Pancreas (tissue), 10 donors: Measurements from ENCODE around the gene DLD. TPM values are rescaled to one million over a fixed set of nuclear protein-coding genes. Genes with fewer than 3 reads are reported as not detected.
"Not testable (repeated sequence)": the region's sequence is repeated elsewhere in the genome, so short reads cannot be mapped to it uniquely, and the experiment has no call there.

ENCODE experiments used
- ATAC-seq, 4 donors: fragments of 200-7000 bp; cut with Tn5 transposase; one replicate each; pipeline versions ENCODE4 v1.8.0 to v1.9.1; 2020; ENCODE audit warnings: mild to moderate bottlenecking in 4 of 4, moderate library complexity in 4 of 4
- DNase-seq, 6 donors: peaks; one replicate each; pipeline ENCODE4 v3.0.0-alpha.2; 2020
- FAIRE-seq: peaks from 2 replicates; lab custom pipeline; 2012; peaks lifted over from hg19 to GRCh38; lab: Jason Lieb, UNC
- H3K27ac ChIP-seq, 4 donors: fragments of 200-600 bp; sonication (generic); 1 replicate in 3 of 4; 2 replicates in 1 of 4; pipeline versions ENCODE4 v1.5.0 to v1.8.0; 2020
- H3K27me3 ChIP-seq, 4 donors: fragments of 200-600 bp; one replicate each; pipeline ENCODE4 v1.8.0; 2021
- H3K36me3 ChIP-seq, 3 donors: fragments of 200-600 bp; sonication (generic) in 1 of 3; one replicate each; pipeline versions ENCODE4 v1.5.0 to v1.8.0; 2020 to 2021
- H3K4me1 ChIP-seq, 3 donors: fragments of 200-600 bp; one replicate each; pipeline ENCODE4 v1.8.0; 2021
- H3K4me3 ChIP-seq, 4 donors: fragments of 200-600 bp; sonication (generic) in 2 of 4; one replicate each; pipeline versions ENCODE4 v1.5.0 to v1.8.0; 2020 to 2021
- H3K9me3 ChIP-seq, 4 donors: fragments of 200-600 bp; one replicate each; pipeline ENCODE4 v1.8.0; 2021
- CTCF ChIP-seq, 4 donors: fragments of 200-600 bp; sonication (generic) in 3 of 4; IDR thresholded peaks; one replicate each; pipeline versions ENCODE4 v1.5.0 to v1.8.0; 2021; ENCODE audit warnings: antibody characterized with exemption in 4 of 4
- WGBS, 2 donors: extraction: QIAGEN DNeasy Blood & Tissue Kit; methylation state at CpG; one replicate each; pipeline ENCODE4 v1.1.7; 2013; 5-methylcytosine and 5-hydroxymethylcytosine counted together
- intact Hi-C, 3 donors: fragments of 100-400 bp; cut with DNase I; formaldehyde crosslinking; loops; one replicate each; pipeline versions ENCODE4 v1.11.1 to v1.14.2; 2022
- polyA plus RNA-seq, 2 donors: library from polyadenylated mRNA; stranded (reverse); fragments of 200-250 nt; gene quantifications; one replicate each; pipeline ENCODE4 v1.2.3, GENCODE V29; 2013
- total RNA-seq, 6 donors: library from RNA; stranded (reverse); fragmentation: NEBNext Ultra II Directional in 4 of 6; extraction: Animal tissue kit (Norgen Biotek cat#: 25700) in 4 of 6; gene quantifications; one replicate each; pipeline versions ENCODE4 v1.2.1 to v1.2.4, GENCODE V29; 2021 to 2023
- donor health status: healthy with polysubstance abuse.
- donor health status: DM: no; HTN: no; CAD: no; lungs with moderate emphysema.
- donor health status: DM: no; HTN: no; CAD: no.
- donor health status: control.
- donor health status: control.
- donor health status: Bipolar disorder and iron deficiency.
- donor health status: DM: yes; HTN: yes; CAD: no.
- donor health status: DM: no; HTN: no; CAD: no.
- donor health status: DM: no; HTN: no; CAD: no.
- donor health status: DM: yes; HTN: yes; CAD: no.

The DLD gene
- total and polyA plus RNA-seq, 8 donors, result 8.2 to 43.0 (median 34.1) TPM

- H3K27ac ChIP-seq, result peak overlapping the region; percentile 87 to 95 (median 93)
- no peaks in the 10 kb centered on the region for H3K9me3 ChIP-seq
- peak in 1 of 6 donors; percentile 17 for DNase-seq
- intact Hi-C loops, result no loop called here
- 3 to 4% methylated on average over 7 of the region's 7 CpGs for WGBS, 2 donors
- no peaks in the 10 kb centered on the region for H3K36me3 ChIP-seq
- no peak for TF ChIP-seq CTCF (IDR thresholded peaks at IDR 0.05)
- peaks cover 0 to 21% (median 16%) of the 10 kb centered on the region in 3 donors for H3K4me1 ChIP-seq
- peak; percentile 6 to 20 (median 7) for ATAC-seq
- H3K4me3 ChIP-seq, result peak overlapping the region; percentile 55 to 82 (median 62)
- FAIRE-seq, result no peak
- H3K27me3 ChIP-seq, result no peaks in the 10 kb centered on the region
Observed at GRCh38 chr7:107890493-107890961, 456 bp upstream of the DLD start.

- WGBS, 2 donors, result 11 to 20% methylated on average over 9 of the region's 9 CpGs
- no peak for DNase-seq
- no peak for FAIRE-seq
- Histone ChIP-seq H3K36me3 (no peaks in the 10 kb centered on the region), H3K9me3 (no peaks in the 10 kb centered on the region), H3K27ac (peak overlapping the region; percentile 87 to 95 (median 93)), H3K4me1 (peaks cover 0 to 21% (median 16%) of the 10 kb centered on the region in 3 donors), H3K4me3 (peak overlapping the region; percentile 55 to 82 (median 62)), H3K27me3 (no peaks in the 10 kb centered on the region)
- intact Hi-C loops, result no loop called here
- ATAC-seq, result peak in 3 of 4 donors; percentile 13 to 44 (median 42)
- no peak for TF ChIP-seq CTCF (IDR thresholded peaks at IDR 0.05)
Observed at GRCh38 chr7:107891636-107892366, 818 bp downstream of the DLD start.

GRCh38 chr7:107892367-107892741 lies 1.4 kb downstream of the DLD start:
- Histone ChIP-seq H3K4me1 (peaks cover 0 to 21% (median 16%) of the 10 kb centered on the region in 3 donors), H3K4me3 (peak overlapping the region in 3 of 4 donors; percentile 57 to 82 (median 66)), H3K27ac (peak overlapping the region in 2 of 4 donors; percentile 87 to 91)
- ATAC-seq, H3K9me3 ChIP-seq, DNase-seq, H3K27me3 ChIP-seq, FAIRE-seq, intact Hi-C loops, H3K36me3 ChIP-seq: not testable (repeated sequence)
- 78 to 80% methylated on average over 8 of the region's 8 CpGs for WGBS, 2 donors

- intact Hi-C loops, result no loop called here
- TF ChIP-seq CTCF (IDR thresholded peaks at IDR 0.05), result no peak
- Histone ChIP-seq H3K4me3 (no peak overlapping the region), H3K4me1 (peaks cover 18 to 22% (median 21%) of the 10 kb centered on the region in 3 donors), H3K36me3 (peaks cover 0 to 8% (median 0%) of the 10 kb centered on the region in 3 donors), H3K27me3 (no peaks in the 10 kb centered on the region), H3K9me3 (no peaks in the 10 kb centered on the region), H3K27ac (no peak overlapping the region)
- WGBS, 2 donors, result 33 to 35% methylated on average over 2 of the region's 2 CpGs
- ATAC-seq (peak in 2 of 4 donors; percentile 11 to 19), DNase-seq (no peak), FAIRE-seq (no peak)
Observed at GRCh38 chr7:107898997-107899594, 8.1 kb downstream of the DLD start.

- no peak for TF ChIP-seq CTCF (IDR thresholded peaks at IDR 0.05)
- Histone ChIP-seq H3K9me3 (no peaks in the 10 kb centered on the region), H3K27ac (no peak overlapping the region), H3K4me3 (no peak overlapping the region), H3K36me3 (peaks cover 0 to 14% (median 0%) of the 10 kb centered on the region in 3 donors), H3K4me1 (peaks cover 17 to 22% (median 18%) of the 10 kb centered on the region in 3 donors), H3K27me3 (no peaks in the 10 kb centered on the region)
- no peak for ATAC-seq
- intact Hi-C loops, result no loop called here
- no peak for DNase-seq
- no peak for FAIRE-seq
- 82 to 84% methylated on average over 1 of the region's 1 CpG for WGBS, 2 donors
Observed at GRCh38 chr7:107900496-107901015, 9.6 kb downstream of the DLD start.
